PC-3 (cell line): ENCODE results near the gene TRABD2B. TPM values are rescaled to one million over a fixed set of nuclear protein-coding genes. Genes with fewer than 3 reads are reported as not detected.

Experiments used
- ATAC-seq: fragments of 200-7000 bp; cut with Tn5 transposase; 2 replicates; pipeline ENCODE4 v1.9.1; 2020; ENCODE audit warnings: mild to moderate bottlenecking, moderate library complexity
- BruUV-seq: library from RNA; stranded (reverse); fragments of 400-500 nt; replicated peaks from 2 replicates; lab custom pipeline; 2021; lab: Mats Ljungman, UMichigan
- CTCF ChIA-PET: fragments of 300-600 bp; sonication (Branson Sonifier 250); formaldehyde crosslinking; loops from one replicate; lab custom pipeline; 2022; ENCODE audit warnings: antibody characterized with exemption; lab: Charles Lee
- POLR2A ChIA-PET: fragments of 300-600 bp; sonication (Branson Sonifier 250); formaldehyde crosslinking; loops from one replicate; lab custom pipeline; 2022; ENCODE audit warnings: antibody characterized with exemption; ENCODE audit not compliant: unreplicated experiment; lab: Charles Lee
- DNase-seq: peaks from one replicate; pipeline ENCODE4 v3.0.0-alpha.2; 2015
- H2AFZ ChIP-seq: fragments of 300-600 bp; sonication (generic); 2 replicates; pipeline ENCODE4 v1.6.0; 2016; ENCODE audit warnings: antibody characterized with exemption, low read length
- H3F3A ChIP-seq: fragments of 300-600 bp; sonication (generic); one replicate; pipeline ENCODE4 v1.6.0; 2017; ENCODE audit warnings: antibody characterized with exemption, low read length, control low read depth, mild to moderate bottlenecking; ENCODE audit not compliant: unreplicated experiment
- H3K27ac ChIP-seq: fragments of 300-600 bp; sonication (generic); 2 replicates; pipeline ENCODE4 v1.5.1; 2016; ENCODE audit warnings: mild to moderate bottlenecking, low read length
- H3K27me3 ChIP-seq: fragments of 300-600 bp; sonication (generic); 2 replicates; pipeline ENCODE4 v1.6.1; 2016; ENCODE audit warnings: low read length, mixed read lengths
- H3K36me3 ChIP-seq: fragments of 300-600 bp; sonication (generic); 2 replicates; pipeline ENCODE4 v1.6.1; 2016; ENCODE audit warnings: low read depth, mixed run types, low read length, mixed read lengths
- H3K4me1 ChIP-seq: fragments of 300-600 bp; sonication (generic); 2 replicates; pipeline ENCODE4 v1.5.1; 2016; ENCODE audit warnings: low read length; ENCODE audit not compliant: insufficient read depth
- H3K4me2 ChIP-seq: fragments of 300-600 bp; sonication (generic); 2 replicates; pipeline ENCODE4 v1.6.0; 2016; ENCODE audit warnings: low read length
- H3K4me3 ChIP-seq: fragments of 300-600 bp; sonication (generic); 2 replicates; pipeline ENCODE4 v1.5.1; 2016; ENCODE audit warnings: mild to moderate bottlenecking, low read length, mixed read lengths
- H3K79me2 ChIP-seq: fragments of 300-600 bp; sonication (generic); 2 replicates; pipeline ENCODE4 v1.6.1; 2017; ENCODE audit warnings: low read length, mixed read lengths
- H3K9ac ChIP-seq: fragments of 300-600 bp; sonication (generic); 2 replicates; pipeline ENCODE4 v1.6.0; 2016; ENCODE audit warnings: mild to moderate bottlenecking, low read length
- H3K9me2 ChIP-seq: fragments of 300-600 bp; sonication (generic); replicated peaks from 2 replicates; pipeline ENCODE4 v1.6.1; 2016; ENCODE audit warnings: mixed run types, low read length, mixed read lengths
- H3K9me3 ChIP-seq: fragments of 300-600 bp; sonication (generic); 2 replicates; pipeline ENCODE4 v1.6.1; 2016; ENCODE audit warnings: low read length, mixed read lengths
- H4K20me1 ChIP-seq: fragments of 300-600 bp; sonication (generic); 2 replicates; pipeline ENCODE4 v1.6.1; 2016; ENCODE audit warnings: low read length, mixed read lengths
- EZH2 ChIP-seq: fragments of 300-600 bp; sonication (generic); IDR thresholded peaks from one replicate; pipeline ENCODE4 v1.6.1; 2017; ENCODE audit warnings: antibody characterized with exemption, mild to moderate bottlenecking, low read length; ENCODE audit not compliant: unreplicated experiment
- EZH2phosphoT487 ChIP-seq: fragments of 300-600 bp; sonication (generic); IDR thresholded peaks from 2 replicates; pipeline ENCODE4 v1.6.1; 2018; ENCODE audit warnings: mild to moderate bottlenecking, antibody characterized with exemption, low read length, borderline replicate concordance
- intact Hi-C: fragments of 100-400 bp; cut with micrococcal nuclease; formaldehyde crosslinking; loops from 2 replicates; pipeline ENCODE4 v1.9.0; 2023
- total RNA-seq: library from RNA; depleted of rRNA; stranded (reverse); fragments of >200 nt; gene quantifications from 2 replicates; pipeline ENCODE4 v1.2.3, GENCODE V29; 2014
- TF ChIP-seq, protein P1 (sequence below): fragments of 300-600 bp; sonication (generic); conservative IDR thresholded peaks from 2 replicates; pipeline ENCODE4 v1.5.1; 2017; ENCODE audit warnings: antibody characterized with exemption, low read depth, mild to moderate bottlenecking, low read length

TRABD2B gene
- total RNA-seq, 1 experiment from 2014 or later: 0.44 TPM

DNA sequence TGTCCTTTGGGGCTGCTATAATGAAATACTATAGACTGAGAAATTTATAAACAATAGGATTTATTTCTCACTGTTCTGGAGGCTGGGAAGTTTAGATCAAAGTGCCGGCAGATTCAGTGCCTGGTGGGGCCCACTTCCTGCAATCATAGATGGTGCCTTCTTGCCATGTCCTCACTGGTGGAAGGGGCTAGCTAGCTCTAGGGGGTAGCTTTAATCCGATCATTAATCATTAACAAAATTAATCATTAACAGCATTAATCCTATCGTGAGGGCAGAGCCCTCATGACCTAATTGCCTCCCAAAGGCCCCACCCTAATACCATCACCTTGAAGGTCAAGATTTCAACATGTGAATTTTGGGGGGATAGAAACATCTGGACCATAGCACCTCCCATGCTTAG, 124.3 kb downstream of the TRABD2B start:
- no peak overlapping the region for H3K9ac ChIP-seq
- intact Hi-C loops: no loop called here
- peak overlapping the region; percentile 94 for H3K27ac ChIP-seq
- ChIA-PET CTCF (no interaction called here), POLR2A (no interaction called here)
- no peaks in the 10 kb centered on the region for H3K9me3 ChIP-seq
- no peak for TF ChIP-seq EZH2
- TF ChIP-seq EZH2phosphoT487: no peak
- TF ChIP-seq, protein P1, sequence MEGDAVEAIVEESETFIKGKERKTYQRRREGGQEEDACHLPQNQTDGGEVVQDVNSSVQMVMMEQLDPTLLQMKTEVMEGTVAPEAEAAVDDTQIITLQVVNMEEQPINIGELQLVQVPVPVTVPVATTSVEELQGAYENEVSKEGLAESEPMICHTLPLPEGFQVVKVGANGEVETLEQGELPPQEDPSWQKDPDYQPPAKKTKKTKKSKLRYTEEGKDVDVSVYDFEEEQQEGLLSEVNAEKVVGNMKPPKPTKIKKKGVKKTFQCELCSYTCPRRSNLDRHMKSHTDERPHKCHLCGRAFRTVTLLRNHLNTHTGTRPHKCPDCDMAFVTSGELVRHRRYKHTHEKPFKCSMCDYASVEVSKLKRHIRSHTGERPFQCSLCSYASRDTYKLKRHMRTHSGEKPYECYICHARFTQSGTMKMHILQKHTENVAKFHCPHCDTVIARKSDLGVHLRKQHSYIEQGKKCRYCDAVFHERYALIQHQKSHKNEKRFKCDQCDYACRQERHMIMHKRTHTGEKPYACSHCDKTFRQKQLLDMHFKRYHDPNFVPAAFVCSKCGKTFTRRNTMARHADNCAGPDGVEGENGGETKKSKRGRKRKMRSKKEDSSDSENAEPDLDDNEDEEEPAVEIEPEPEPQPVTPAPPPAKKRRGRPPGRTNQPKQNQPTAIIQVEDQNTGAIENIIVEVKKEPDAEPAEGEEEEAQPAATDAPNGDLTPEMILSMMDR: no peak
- H3K4me2 ChIP-seq: no peak overlapping the region
- no peaks in the 10 kb centered on the region for H3K27me3 ChIP-seq
- no TSS peak for BruUV-seq
- DNase-seq: no peak
- no peaks in the 10 kb centered on the region for H3K36me3 ChIP-seq
- H3K79me2 ChIP-seq: no peaks in the 10 kb centered on the region
- no peak overlapping the region for H3K4me3 ChIP-seq
- H3F3A ChIP-seq: no peaks in the 10 kb centered on the region
- H4K20me1 ChIP-seq: no peaks in the 10 kb centered on the region
- peaks cover 47% of the 10 kb centered on the region for H3K4me1 ChIP-seq
- no peak for ATAC-seq
- no peak overlapping the region for H2AFZ ChIP-seq
- no peaks in the 10 kb centered on the region for H3K9me2 ChIP-seq

DNA sequence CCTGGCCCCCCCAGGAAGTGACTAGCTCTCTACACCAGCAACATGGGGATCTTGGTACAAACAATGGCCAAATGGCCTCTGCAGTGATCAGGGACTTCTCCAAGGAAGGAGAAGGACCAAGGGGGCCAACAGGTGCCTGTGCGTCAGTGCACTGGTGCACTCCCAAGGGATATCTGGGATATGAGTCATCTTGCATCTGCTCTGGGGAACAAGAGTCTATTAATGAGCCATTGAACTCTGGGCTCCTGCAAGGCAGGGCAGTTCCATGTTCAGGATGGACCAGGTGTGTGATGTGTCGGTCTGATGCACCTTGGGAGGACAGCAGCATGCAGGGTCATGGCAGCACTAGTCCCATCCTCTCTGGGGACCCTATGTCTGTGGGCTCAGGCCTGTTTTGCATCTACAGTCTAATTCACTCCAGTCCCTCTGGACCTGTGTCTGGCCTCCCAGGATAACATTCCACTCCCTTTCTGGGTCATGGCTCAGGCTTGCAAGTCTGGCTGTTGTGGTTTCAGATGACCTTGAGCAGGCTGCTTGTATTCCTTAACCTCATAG, 125.3 kb downstream of the TRABD2B start:
- no peak overlapping the region for H2AFZ ChIP-seq
- no peaks in the 10 kb centered on the region for H3F3A ChIP-seq
- TF ChIP-seq EZH2 (no peak), EZH2phosphoT487 (no peak)
- TF ChIP-seq, protein P1: no peak
- intact Hi-C loops: loop anchor here (1.0 kb wide), 1 partner anchor 70 kb away; no protein-coding TSS in a partner anchor
- ChIA-PET POLR2A (no interaction called here), CTCF (no interaction called here)
- no peaks in the 10 kb centered on the region for H3K9me3 ChIP-seq
- H3K79me2 ChIP-seq: no peaks in the 10 kb centered on the region
- H3K27me3 ChIP-seq: no peaks in the 10 kb centered on the region
- H3K4me3 ChIP-seq: no peak overlapping the region
- H4K20me1 ChIP-seq: no peaks in the 10 kb centered on the region
- peak overlapping the region; percentile 50 for H3K4me2 ChIP-seq
- H3K27ac ChIP-seq: peak overlapping the region; percentile 94
- H3K9me2 ChIP-seq: no peaks in the 10 kb centered on the region
- H3K36me3 ChIP-seq: no peaks in the 10 kb centered on the region
- no TSS peak for BruUV-seq
- H3K4me1 ChIP-seq: peaks cover 57% of the 10 kb centered on the region
- ATAC-seq (peak; percentile 70), DNase-seq (peak; percentile 89)
- H3K9ac ChIP-seq: peak overlapping the region; percentile 66
